Measurements from ENCODE around the gene MUSTN1. TPM values are rescaled to one million over a fixed set of nuclear protein-coding genes. Genes with fewer than 3 reads are reported as not detected.

The MUSTN1 gene
- total and polyA plus RNA-seq, 2 of the 13 experiments (the other 11 are each of a cell fraction or from before 2014, with no cell fraction given) = 0.84 to 1.4 TPM

- TF ChIP-seq PITX1 (CRISPR knock-in tag; IDR thresholded peaks at IDR 0.05) = peak; percentile 86
- TF ChIP-seq ZFYVE20 (CRISPR knock-in tag; IDR thresholded peaks at IDR 0.05; ENCODE audit: borderline replicate concordance, low read depth) = no peak
- TF ChIP-seq ZNF292 (CRISPR knock-in tag; IDR thresholded peaks at IDR 0.05; ENCODE audit: borderline replicate concordance, low read depth) = peak; percentile 60; the same call in 1 of the 2 replicates
- TF ChIP-seq ATAD3A (CRISPR knock-in tag; IDR thresholded peaks at IDR 0.05) = no peak
- no peak for TF ChIP-seq CHCHD3 (CRISPR knock-in tag; IDR thresholded peaks at IDR 0.05)
- TF ChIP-seq DRAP1 (CRISPR knock-in tag; IDR thresholded peaks at IDR 0.05) = peak; percentile 35; the same call in 1 of the 2 replicates
- TF ChIP-seq ZNF264 (CRISPR knock-in tag; IDR thresholded peaks at IDR 0.05) = no peak
- no peak for TF ChIP-seq E2F1 (CRISPR knock-in tag; IDR thresholded peaks at IDR 0.05)
- 0 out of 4 replicates have a peak, but pooled peaks of 1 of the 2 experiments have one; percentile 9 for TF ChIP-seq REST (IDR thresholded peaks at IDR 0.05; ENCODE audit: borderline replicate concordance in 1 of 2, low read depth in 1 of 2, low read length in 2 of 2)
- TF ChIP-seq PRDM4 (CRISPR knock-in tag; IDR thresholded peaks at IDR 0.05; ENCODE audit: borderline replicate concordance) = no peak
- no peak for TF ChIP-seq CCAR2 (optimal IDR thresholded peaks at IDR 0.05; ENCODE audit: low read depth, low read length)
- TF ChIP-seq ELF1 (CRISPR knock-in tag; IDR thresholded peaks at IDR 0.05) = no peak
- TF ChIP-seq SMYD3 (CRISPR knock-in tag; IDR thresholded peaks at IDR 0.05) = no peak
- no peak for TF ChIP-seq DNMT3B (CRISPR knock-in tag; conservative IDR thresholded peaks at IDR 0.05)
- no peak for TF ChIP-seq ZNF235 (CRISPR knock-in tag; IDR thresholded peaks at IDR 0.05; ENCODE audit: borderline replicate concordance)
- TF ChIP-seq KAT7 (CRISPR knock-in tag; IDR thresholded peaks at IDR 0.05; ENCODE audit: borderline replicate concordance) = no peak
- TF ChIP-seq TEF (CRISPR knock-in tag; IDR thresholded peaks at IDR 0.05) = no peak
- peak; percentile 67; the same call in 1 of the 2 replicates for TF ChIP-seq GATAD2A (CRISPR knock-in tag; IDR thresholded peaks at IDR 0.05)
- TF ChIP-seq CCDC6 (CRISPR knock-in tag; IDR thresholded peaks at IDR 0.05) = no peak
- TF ChIP-seq SRSF9 (IDR thresholded peaks at IDR 0.05; ENCODE audit: borderline replicate concordance, insufficient read depth, low read depth, low read length, poor library complexity, severe bottlenecking) = no peak
Measured at GRCh38 chr3:52786330-52787215, 48.2 kb downstream of the MUSTN1 start (continued).
